22Rv1 (cell line): ENCODE data around the gene USP21.

Source experiments
- ZFX ChIP-seq: fragments of 450-650 bp; IDR thresholded peaks from 2 replicates; pipeline ENCODE4 v1.6.1; 2017; ENCODE audit warnings: antibody characterized with exemption, borderline replicate concordance
- TF ChIP-seq, protein P1 (sequence below): fragments of 450-650 bp; IDR thresholded peaks from 2 replicates; pipeline ENCODE4 v1.5.1; 2017; ENCODE audit warnings: mild to moderate bottlenecking

DNA sequence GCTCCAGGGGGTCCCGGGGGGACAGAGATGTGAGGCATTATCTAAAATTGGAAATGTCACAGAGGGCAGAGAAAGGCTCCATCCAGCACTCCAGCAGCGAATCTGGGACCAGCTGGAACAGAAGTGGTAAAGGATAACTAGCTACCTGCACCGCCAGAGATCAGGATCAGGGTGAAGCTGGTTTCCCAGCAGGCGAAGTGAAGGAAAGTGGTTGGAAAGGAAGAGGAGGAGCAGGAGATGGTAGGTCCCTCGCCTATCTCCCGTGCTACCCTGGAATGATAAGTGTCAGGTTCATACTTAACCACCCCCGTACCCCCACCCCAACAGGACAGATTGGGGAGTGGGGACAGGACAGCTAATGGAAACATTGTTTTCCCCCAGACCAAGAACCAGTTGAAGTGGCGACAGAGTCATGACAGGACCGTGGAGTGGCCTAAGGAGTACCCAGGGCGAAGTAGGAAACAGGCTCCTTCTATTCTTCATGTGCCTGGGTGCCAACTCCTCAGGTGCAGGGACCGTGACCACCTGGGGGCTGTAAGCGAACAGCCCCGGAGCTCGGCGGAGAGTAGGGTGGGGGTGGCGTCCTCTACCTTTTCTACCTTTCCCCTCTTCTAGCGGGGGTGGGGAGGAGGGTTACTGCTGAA lies 17.3 kb downstream of the USP21 start:
- TF ChIP-seq, protein P1, sequence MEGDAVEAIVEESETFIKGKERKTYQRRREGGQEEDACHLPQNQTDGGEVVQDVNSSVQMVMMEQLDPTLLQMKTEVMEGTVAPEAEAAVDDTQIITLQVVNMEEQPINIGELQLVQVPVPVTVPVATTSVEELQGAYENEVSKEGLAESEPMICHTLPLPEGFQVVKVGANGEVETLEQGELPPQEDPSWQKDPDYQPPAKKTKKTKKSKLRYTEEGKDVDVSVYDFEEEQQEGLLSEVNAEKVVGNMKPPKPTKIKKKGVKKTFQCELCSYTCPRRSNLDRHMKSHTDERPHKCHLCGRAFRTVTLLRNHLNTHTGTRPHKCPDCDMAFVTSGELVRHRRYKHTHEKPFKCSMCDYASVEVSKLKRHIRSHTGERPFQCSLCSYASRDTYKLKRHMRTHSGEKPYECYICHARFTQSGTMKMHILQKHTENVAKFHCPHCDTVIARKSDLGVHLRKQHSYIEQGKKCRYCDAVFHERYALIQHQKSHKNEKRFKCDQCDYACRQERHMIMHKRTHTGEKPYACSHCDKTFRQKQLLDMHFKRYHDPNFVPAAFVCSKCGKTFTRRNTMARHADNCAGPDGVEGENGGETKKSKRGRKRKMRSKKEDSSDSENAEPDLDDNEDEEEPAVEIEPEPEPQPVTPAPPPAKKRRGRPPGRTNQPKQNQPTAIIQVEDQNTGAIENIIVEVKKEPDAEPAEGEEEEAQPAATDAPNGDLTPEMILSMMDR = no peak
- no peak for TF ChIP-seq ZFX
